HepG2 (cell line): ENCODE measurements around the gene AGAP4. TPM values are rescaled to one million over a fixed set of nuclear protein-coding genes. Genes with fewer than 3 reads are reported as not detected.
"Not testable (repeated sequence)": the region's sequence is repeated elsewhere in the genome, so short reads cannot be mapped to it uniquely, and the experiment has no call there.

Experiments
- ATAC-seq: fragments of 200-7000 bp; cut with Tn5 transposase; 3 replicates; pipeline ENCODE4 v1.9.1; 2020; ENCODE audit warnings: mild to moderate bottlenecking, moderate library complexity
- BruUV-seq: library from RNA; stranded (reverse); fragments of 400-500 nt; replicated peaks from 2 replicates; lab custom pipeline; 2021; lab: Mats Ljungman, UMichigan
- CTCF ChIA-PET: fragments of 300-600 bp; formaldehyde crosslinking; extraction: SDS; loops from one replicate; lab custom pipeline; 2021; ENCODE audit warnings: low total read pairs, inconsistent platforms, low intra/inter-chr PET ratio; lab: Yijun Ruan, JAX
- POLR2A ChIA-PET: fragments of 350-600 bp; sonication (Branson Sonifier 250); formaldehyde crosslinking; loops from one replicate; lab custom pipeline; 2020; ENCODE audit warnings: antibody characterized with exemption, inconsistent platforms; lab: Yijun Ruan, JAX
- DNase-seq: peaks from one replicate; pipeline ENCODE4 v3.0.0-alpha.2; 2015; ENCODE audit warnings: low spot score
- FAIRE-seq: peaks from 3 replicates; lab custom pipeline; 2011; peaks lifted over from hg19 to GRCh38; lab: Jason Lieb, UNC
- H2AFZ ChIP-seq: one replicate; pipeline ENCODE4 v1.6.1; 2011; ENCODE audit warnings: low read length, inconsistent platforms
- H3K27ac ChIP-seq: fragments of 300-600 bp; 3 replicates; pipeline ENCODE4 v1.8.0; 2011; ENCODE audit warnings: mixed run types, mild to moderate bottlenecking, mixed read lengths, low read length, inconsistent platforms; ENCODE audit not compliant: insufficient read depth; ENCODE audit errors: extremely low read length
- H3K27me3 ChIP-seq, 2 experiments: fragments of 200-600 bp in 1 of 2; 2 replicates in 1 of 2; 3 replicates in 1 of 2; pipeline versions ENCODE4 v1.6.0 to v1.8.0; 2011; ENCODE audit warnings: low read length in 2 of 2, mild to moderate bottlenecking in 2 of 2, moderate library complexity in 2 of 2, inconsistent platforms in 1 of 2; ENCODE audit not compliant: insufficient read depth in 2 of 2, control insufficient read depth in 1 of 2
- H3K36me3 ChIP-seq, 2 experiments: fragments of 200-600 bp in 1 of 2; replicated peaks in 1 of 2; 2 replicates in 1 of 2; 3 replicates in 1 of 2; pipeline versions ENCODE4 v1.5.1 to v1.8.0; 2011; ENCODE audit warnings: low read length in 2 of 2, inconsistent platforms in 1 of 2; ENCODE audit not compliant: insufficient read depth in 2 of 2, control insufficient read depth in 1 of 2
- H3K4me1 ChIP-seq: 2 replicates; pipeline ENCODE4 v1.5.1; 2012; ENCODE audit warnings: low read length, inconsistent platforms; ENCODE audit not compliant: insufficient read depth
- H3K4me2 ChIP-seq: 2 replicates; pipeline ENCODE4 v1.6.0; 2011; ENCODE audit warnings: low read depth, low read length, inconsistent platforms
- H3K4me3 ChIP-seq, 3 experiments: fragments of 200-600 bp in 1 of 3; sonication (generic), shearing (Covaris generic) in 1 of 3; replicated peaks in 1 of 3; 2 replicates each; pipeline ENCODE4 v1.5.1; 2011 to 2016; ENCODE audit warnings: low read length in 3 of 3, inconsistent platforms in 2 of 3, low read depth in 2 of 3, mild to moderate bottlenecking in 2 of 3, control low read depth in 1 of 3, mixed read lengths in 1 of 3; ENCODE audit not compliant: insufficient read depth in 1 of 3
- H3K79me2 ChIP-seq: one replicate; pipeline ENCODE4 v1.6.1; 2011; ENCODE audit warnings: low read length, inconsistent platforms; ENCODE audit not compliant: insufficient read depth
- H3K9ac ChIP-seq: 2 replicates; pipeline ENCODE4 v1.6.0; 2011; ENCODE audit warnings: mild to moderate bottlenecking, low read depth, low read length, inconsistent platforms; ENCODE audit not compliant: insufficient read depth
- H3K9me3 ChIP-seq: 2 replicates; pipeline ENCODE4 v1.5.1; 2012; ENCODE audit warnings: mild to moderate bottlenecking, low read length
- H4K20me1 ChIP-seq: 2 replicates; pipeline ENCODE4 v1.6.0; 2011; ENCODE audit warnings: inconsistent platforms, mild to moderate bottlenecking, low read length, moderate library complexity; ENCODE audit not compliant: insufficient read depth
- WGBS: methylation state at CpG from one replicate; pipeline ENCODE4 v1.1.6; 2017; ENCODE audit warnings: low lambda C conversion rate; 5-methylcytosine and 5-hydroxymethylcytosine counted together
- in situ Hi-C: cut with HindIII; loops from 2 replicates; pipeline ENCODE4 v1.10.0; 2017; ENCODE audit warnings: low pct_unique_long_range_greater_than_20kb; ENCODE audit not compliant: extremely low pct_ligation_motif_present
- intact Hi-C: fragments of 100-400 bp; cut with micrococcal nuclease; formaldehyde crosslinking; loops from one replicate; pipeline ENCODE4 v1.10.0; 2022; ENCODE audit not compliant: unreplicated experiment
- polyA plus RNA-seq, 8 experiments: library from polyadenylated mRNA; depleted of rRNA in 3 of 8; stranded (reverse) in 7 of 8; unstranded in 1 of 8; fragments of >200 nt; fragmentation: Illumina TruSeq in 4 of 8; extraction: Trizol in 4 of 8; gene quantifications; 2 replicates each; pipeline versions ENCODE4 v1.2.1 to v1.2.3, GENCODE V29; 2011 to 2016; ENCODE audit warnings: low read depth in 4 of 8, missing spikeins in 1 of 8, mixed read lengths in 1 of 8; ENCODE audit not compliant: insufficient read depth in 1 of 8
- total RNA-seq, 5 experiments: library from RNA; depleted of rRNA; stranded (reverse); fragments of >200 nt; fragmentation: Illumina TruSeq; extraction: Trizol; gene quantifications; 2 replicates each; pipeline ENCODE4 v1.2.3, GENCODE V29; 2016; ENCODE audit warnings: low read depth in 1 of 5

The AGAP4 gene
- total and polyA plus RNA-seq, 2 of the 13 experiments (the other 11 are each of a cell fraction or from before 2014, with no cell fraction given): 11.0 to 38.3 TPM

- H2AFZ ChIP-seq, CTCF ChIA-PET, ATAC-seq, FAIRE-seq, H4K20me1 ChIP-seq, H3K27ac ChIP-seq, H3K4me3 ChIP-seq, H3K9me3 ChIP-seq, H3K36me3 ChIP-seq, H3K79me2 ChIP-seq, DNase-seq, H3K9ac ChIP-seq, in situ Hi-C loops, BruUV-seq, intact Hi-C loops, H3K4me2 ChIP-seq, H3K4me1 ChIP-seq, H3K27me3 ChIP-seq, POLR2A ChIA-PET: not testable (repeated sequence)
- 98% methylated on average over 6 of the region's 6 CpGs for WGBS
Measured at GRCh38 chr10:45790694-45791426, 56.4 kb downstream of the AGAP4 start.

GRCh38 chr10:45789991-45790390 is 57.3 kb downstream of the AGAP4 start:
- H2AFZ ChIP-seq, H3K4me3 ChIP-seq, H3K79me2 ChIP-seq, in situ Hi-C loops, intact Hi-C loops, ATAC-seq, H4K20me1 ChIP-seq, DNase-seq, H3K9ac ChIP-seq, CTCF ChIA-PET, H3K9me3 ChIP-seq, H3K4me1 ChIP-seq, H3K27ac ChIP-seq, BruUV-seq, H3K4me2 ChIP-seq, POLR2A ChIA-PET, H3K27me3 ChIP-seq, FAIRE-seq: not testable (repeated sequence)
- H3K36me3 ChIP-seq: peaks cover 3 to 11% of the 10 kb centered on the region in 2 experiments; a peak in 1 of 5 replicates
- 98% methylated on average over 8 of the region's 8 CpGs for WGBS

- H3K27me3 ChIP-seq, DNase-seq, H3K9me3 ChIP-seq, CTCF ChIA-PET, H3K4me1 ChIP-seq, in situ Hi-C loops, H3K9ac ChIP-seq, H4K20me1 ChIP-seq, H3K27ac ChIP-seq, H3K4me3 ChIP-seq, POLR2A ChIA-PET, H3K79me2 ChIP-seq, FAIRE-seq, BruUV-seq, intact Hi-C loops, H2AFZ ChIP-seq, H3K4me2 ChIP-seq: not testable (repeated sequence)
- peak; percentile 73 for ATAC-seq
- WGBS: 100% methylated on average over 2 of the region's 5 CpGs
- peaks cover 3 to 11% of the 10 kb centered on the region in 2 experiments; a peak in 1 of 5 replicates for H3K36me3 ChIP-seq
Measured at GRCh38 chr10:45787212-45787741, 60.0 kb downstream of the AGAP4 start.

GRCh38 chr10:45786217-45786616 is 61.1 kb downstream of the AGAP4 start:
- no CpG with 5 or more reads among the region's 1 CpG for WGBS
- FAIRE-seq, ATAC-seq, CTCF ChIA-PET, H3K27ac ChIP-seq, H3K79me2 ChIP-seq, DNase-seq, POLR2A ChIA-PET, H3K9me3 ChIP-seq, H3K27me3 ChIP-seq, H3K4me2 ChIP-seq, H3K4me3 ChIP-seq, H4K20me1 ChIP-seq, H3K4me1 ChIP-seq, in situ Hi-C loops, H2AFZ ChIP-seq, H3K9ac ChIP-seq, intact Hi-C loops, BruUV-seq, H3K36me3 ChIP-seq: not testable (repeated sequence)
